OCI-M1 (cell line): ENCODE measurements around the gene FAM120A.

Source experiments
- DNase-seq: peaks from one replicate; lab custom pipeline; 2025; lab: John Stamatoyannopoulos, UW

FAM120A gene

GRCh38 chr9:93594041-93594756, 142.7 kb downstream of the FAM120A start:
- DNase-seq: peak; percentile 7

- DNase-seq: no peak
These were observed 144.0 kb downstream of the FAM120A start for GRCh38 chr9:93595461-93595860.

- no peak for DNase-seq
These were observed 144.4 kb downstream of the FAM120A start for GRCh38 chr9:93595861-93596365.

- no peak for DNase-seq
These were observed 144.9 kb downstream of the FAM120A start for GRCh38 chr9:93596399-93596798.

- no peak for DNase-seq
These were observed 145.7 kb downstream of the FAM120A start for GRCh38 chr9:93597142-93597706.

GRCh38 chr9:93597871-93598646, 146.6 kb downstream of the FAM120A start:
- DNase-seq: no peak

DNA sequence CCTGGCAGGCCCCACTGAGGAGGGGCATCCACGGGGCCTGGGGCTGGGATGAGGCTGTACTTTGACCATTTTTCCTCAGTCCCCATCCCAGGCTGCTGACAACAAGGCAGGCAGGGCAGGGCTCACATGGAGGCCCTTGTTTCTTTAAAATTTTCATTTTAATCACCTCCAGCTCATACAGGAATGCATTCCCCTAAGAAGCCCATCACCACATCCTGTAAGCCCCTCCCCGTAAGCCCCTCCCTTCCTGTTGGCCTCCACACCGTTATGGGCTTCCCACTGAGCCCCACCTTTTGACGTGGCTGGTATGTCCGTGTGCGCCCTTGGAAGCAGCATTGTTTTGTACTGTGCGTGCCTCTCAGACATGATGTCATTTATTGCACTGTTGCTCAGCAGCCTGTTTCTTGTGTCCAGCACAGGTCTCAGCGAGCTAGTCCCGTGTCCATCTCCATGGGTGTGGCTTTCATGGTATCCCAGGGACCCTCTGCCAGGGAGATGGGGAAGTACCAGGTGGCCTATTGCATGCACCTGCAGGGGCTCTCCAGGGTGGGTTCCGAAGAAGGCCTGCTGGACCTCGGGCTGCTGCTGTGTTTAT, 147.3 kb downstream of the FAM120A start:
- DNase-seq: no peak

DNA sequence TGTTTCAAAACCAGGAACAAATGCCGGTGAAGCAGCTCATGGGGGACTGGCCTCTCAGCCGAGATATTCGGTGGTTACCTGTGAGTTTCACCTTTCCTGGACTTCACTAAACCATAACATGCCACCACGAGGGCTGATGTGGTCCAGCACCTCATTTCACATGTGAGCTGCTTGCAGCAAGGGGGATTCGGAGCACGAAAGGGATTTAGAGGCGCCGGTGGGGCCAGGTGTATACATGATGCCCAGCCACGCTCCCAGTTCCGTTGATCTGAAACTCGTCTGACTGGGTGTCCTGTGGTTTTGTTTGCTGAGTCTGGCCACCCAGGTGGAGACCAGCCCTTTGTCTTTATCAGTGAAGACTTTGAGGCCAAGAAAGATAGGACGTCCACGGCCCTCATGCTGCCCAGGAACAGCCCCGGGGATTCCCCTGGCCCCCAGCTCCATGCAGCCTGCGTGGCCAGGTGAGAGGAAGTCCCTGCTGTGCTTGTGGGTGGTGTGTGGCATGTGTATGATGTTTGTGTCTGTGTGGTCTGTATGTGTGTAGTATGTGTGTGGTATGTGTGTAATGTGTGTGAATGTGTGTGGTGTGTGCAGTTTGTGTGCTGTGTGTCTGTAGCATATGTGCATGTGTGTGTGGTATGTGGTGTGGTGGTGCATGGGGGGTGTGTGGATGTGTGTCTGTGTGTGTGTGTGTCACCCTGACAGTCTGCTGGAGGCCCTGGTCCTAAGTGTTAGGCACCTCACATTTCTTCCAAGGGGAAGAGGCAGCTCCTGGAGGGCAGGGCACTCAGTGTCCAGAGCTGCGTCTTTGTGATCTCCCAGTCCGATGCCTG, 148.3 kb downstream of the FAM120A start:
- no peak for DNase-seq

- DNase-seq: no peak
These were observed 149.0 kb downstream of the FAM120A start for GRCh38 chr9:93600504-93600903.

GRCh38 chr9:93601063-93601462, 149.6 kb downstream of the FAM120A start:
- no peak for DNase-seq

DNA sequence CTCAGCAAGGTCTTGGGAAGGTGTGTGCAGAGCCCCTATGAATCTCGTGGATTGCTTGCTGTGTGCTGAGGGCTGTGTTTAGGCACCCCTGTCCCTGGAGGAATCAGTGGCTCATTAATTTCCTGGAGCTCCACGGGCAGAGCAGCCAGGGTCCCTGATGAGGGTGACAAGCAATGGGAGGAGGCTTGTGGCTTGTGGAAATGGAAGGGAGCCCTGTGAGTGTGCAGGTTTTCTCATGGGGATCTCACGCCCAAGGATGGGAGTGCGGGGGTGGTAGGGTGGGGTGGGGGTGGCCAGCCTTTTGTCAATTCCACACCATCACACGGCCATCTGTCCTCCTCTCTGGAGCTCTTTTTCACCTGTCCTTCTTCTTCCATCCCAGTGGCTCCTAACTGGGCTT, 150.2 kb downstream of the FAM120A start:
- no peak for DNase-seq

DNA sequence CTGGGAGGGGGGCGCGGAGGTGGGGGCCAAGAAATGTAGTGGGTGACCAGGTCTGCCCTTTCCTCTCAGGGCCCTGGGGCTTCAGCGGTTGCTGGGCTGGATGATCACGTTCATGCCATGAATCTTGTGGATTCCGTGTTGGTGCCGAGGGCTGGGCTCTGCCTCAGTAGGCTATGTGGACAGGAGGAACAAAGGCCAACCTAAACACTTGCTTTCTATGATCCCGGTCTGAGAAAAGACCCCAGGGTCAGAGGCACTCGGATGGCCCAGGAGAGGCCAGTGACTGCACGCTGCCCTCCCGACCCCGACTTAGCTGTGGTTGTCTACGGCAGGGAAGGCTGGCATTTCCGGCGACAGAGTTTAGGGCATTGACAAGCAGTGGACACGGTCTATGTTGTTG, 151.5 kb downstream of the FAM120A start:
- DNase-seq: no peak

GRCh38 chr9:93603906-93604326, 152.4 kb downstream of the FAM120A start:
- no peak for DNase-seq

GRCh38 chr9:93606187-93606586, 154.7 kb downstream of the FAM120A start:
- no peak for DNase-seq

DNA sequence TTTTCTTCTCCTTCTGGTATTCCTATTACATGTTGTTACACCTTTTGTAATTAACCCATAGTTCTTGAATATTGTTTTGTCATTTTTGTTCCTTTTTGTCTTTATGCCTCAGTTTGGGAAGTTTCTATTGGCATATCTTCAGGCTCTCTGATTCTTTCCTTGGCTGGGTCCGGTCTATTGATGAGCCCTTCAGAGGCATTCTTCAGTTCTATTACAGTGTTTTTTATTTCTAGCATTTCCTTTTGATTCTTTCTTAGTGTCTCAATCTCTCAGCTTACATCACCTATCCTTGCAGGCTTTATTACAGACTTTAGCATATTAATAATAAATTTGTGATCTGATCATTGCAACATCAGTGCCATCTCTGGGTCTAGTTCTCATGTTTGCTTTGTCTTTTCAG, 158.7 kb downstream of the FAM120A start:
- no peak for DNase-seq

DNA sequence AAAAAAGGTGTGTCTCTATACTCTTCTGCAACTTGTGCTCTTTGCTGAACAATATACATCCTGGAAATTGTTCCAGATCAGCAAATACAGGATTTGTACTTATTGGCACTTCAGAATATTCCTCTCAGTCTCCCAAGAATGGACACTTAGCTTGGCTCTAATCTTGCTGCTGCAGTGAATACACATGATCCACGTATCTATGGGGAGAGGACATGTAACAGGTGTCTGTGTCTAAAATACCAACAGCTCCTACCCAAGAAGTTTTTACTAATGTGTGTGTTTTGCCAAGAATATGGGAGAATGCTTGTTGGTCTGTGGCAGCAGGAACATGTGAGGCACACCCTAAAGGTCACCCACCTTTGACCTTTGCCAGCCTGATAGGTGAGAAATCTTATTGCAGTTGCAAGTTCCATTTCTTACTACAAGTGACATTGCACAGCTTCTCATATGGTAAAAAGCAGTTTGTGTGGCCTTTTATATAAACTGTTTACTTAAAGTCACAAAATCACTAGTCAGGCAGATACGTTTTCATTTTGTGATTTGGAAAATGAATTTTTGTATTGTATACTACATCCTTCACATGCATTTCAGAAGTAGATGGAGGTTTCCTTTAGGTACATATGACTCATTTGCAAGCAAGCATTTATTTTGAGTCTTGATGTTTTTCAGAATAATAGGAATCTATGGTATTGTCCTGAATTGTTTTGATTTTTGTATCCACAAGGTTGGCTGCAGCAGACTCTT, 160.7 kb downstream of the FAM120A start:
- no peak for DNase-seq

DNA sequence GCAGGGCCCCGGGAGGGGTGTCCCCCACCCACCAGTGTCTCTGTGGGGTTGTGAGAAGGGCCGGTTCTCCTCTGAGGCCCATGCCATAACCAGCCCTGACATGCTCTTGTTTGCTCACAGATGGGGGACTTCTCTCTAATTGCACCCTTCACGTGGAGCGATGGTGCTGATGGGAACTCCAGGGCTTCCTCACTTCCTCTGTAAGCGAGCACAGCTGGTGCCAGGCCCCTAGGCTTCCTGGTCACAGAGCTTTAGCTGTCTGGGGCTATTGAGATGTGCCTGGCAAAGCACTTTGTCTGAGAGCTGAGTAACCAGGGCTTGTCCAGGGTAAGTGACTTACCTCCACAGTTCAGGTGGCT, 161.3 kb downstream of the FAM120A start:
- DNase-seq: no peak

DNA sequence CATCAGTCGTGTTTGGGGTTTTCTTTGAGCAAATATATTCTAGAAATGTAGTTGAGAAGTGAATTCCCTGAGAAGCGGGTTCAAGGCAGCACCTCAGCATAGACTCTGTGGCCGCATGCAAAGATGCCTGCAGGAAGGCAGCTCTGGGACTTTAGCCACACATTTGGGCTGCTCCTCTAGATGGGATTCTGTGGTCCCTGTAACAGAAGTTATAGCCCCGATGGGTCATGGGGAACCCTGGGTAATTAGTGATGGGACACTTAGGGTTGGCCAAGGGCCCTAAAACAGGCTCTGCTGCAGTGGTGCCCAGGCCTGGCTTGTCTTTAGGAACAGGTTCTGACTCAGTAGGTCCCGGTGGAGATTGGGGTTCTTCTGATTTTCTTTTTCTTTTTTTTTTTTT, 161.7 kb downstream of the FAM120A start:
- no peak for DNase-seq

- DNase-seq: no peak
These were observed 162.3 kb downstream of the FAM120A start for GRCh38 chr9:93613791-93614190.

DNA sequence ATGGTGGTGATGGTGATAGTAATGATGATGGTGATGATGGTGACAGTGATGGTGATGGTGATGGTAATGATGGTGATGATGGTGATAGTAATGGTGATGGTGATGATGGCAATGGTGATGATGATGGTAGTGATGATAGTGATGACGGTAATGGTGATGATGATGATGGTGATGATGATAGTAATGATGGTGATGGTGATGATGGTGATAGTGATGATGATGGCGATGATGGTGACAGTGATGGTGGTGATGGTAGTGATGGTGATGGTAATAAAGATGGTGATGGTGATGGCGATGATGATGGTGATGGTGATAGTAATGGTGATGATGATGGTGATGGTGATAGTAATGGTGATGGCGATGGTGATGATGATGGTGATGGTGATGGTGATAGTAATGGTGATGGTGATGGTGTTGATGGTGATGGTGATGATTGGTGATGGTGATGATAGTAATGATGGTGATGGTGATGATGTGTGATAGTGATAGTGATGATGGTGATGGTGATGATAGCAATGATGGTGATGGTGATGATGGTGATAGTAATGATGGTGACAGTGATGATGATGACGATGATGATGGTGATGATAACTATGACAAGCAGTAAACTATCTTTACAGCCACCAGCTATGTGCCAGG, 163.5 kb downstream of the FAM120A start:
- no peak for DNase-seq
